ENCODE data around the gene STAT5A.

- TF ChIP-seq CTCF (IDR thresholded peaks at IDR 0.05 in 2 of 3, conservative IDR thresholded peaks at IDR 0.05 in 1 of 3; ENCODE audit: borderline replicate concordance in 1 of 3, insufficient read depth in 1 of 3, low read depth in 2 of 3, low read length in 2 of 3) (no peak), EZH2 (IDR thresholded peaks at IDR 0.05) (no peak), ATF3 (IDR thresholded peaks at IDR 0.05) (no peak), REST (IDR thresholded peaks at IDR 0.05; ENCODE audit: low read depth) (no peak)
These were observed 44.8 kb upstream of the STAT5A start for GRCh38 chr17:42243493-42243982.
